Thyroid gland (tissue), 4 donors: ENCODE data around the gene SEC31A. TPM values are rescaled to one million over a fixed set of nuclear protein-coding genes. Genes with fewer than 3 reads are reported as not detected.
"Not testable (repeated sequence)": the region's sequence is repeated elsewhere in the genome, so short reads cannot be mapped to it uniquely, and the experiment has no call there.

Experiments
- DNase-seq, 2 donors: peaks; one replicate each; pipeline ENCODE4 v3.0.0-alpha.2; 2019
- H3K27ac ChIP-seq, 3 donors: fragments of 200-600 bp; sonication (generic); 1 replicate in 2 of 3; 2 replicates in 1 of 3; pipeline ENCODE4 v1.5.1; 2016 to 2019; ENCODE audit warnings: mild to moderate bottlenecking in 1 of 3, moderate library complexity in 1 of 3
- H3K27me3 ChIP-seq: fragments of 200-600 bp; sonication (generic); one replicate; pipeline ENCODE4 v1.5.1; 2019
- H3K36me3 ChIP-seq, 2 donors: fragments of 200-600 bp; sonication (generic); one replicate each; pipeline ENCODE4 v1.5.1; 2016 to 2019
- H3K4me1 ChIP-seq, 2 donors: fragments of 200-600 bp; sonication (generic); one replicate each; pipeline ENCODE4 v1.5.1; 2017 to 2019
- H3K4me3 ChIP-seq, 3 donors: fragments of 200-600 bp; sonication (generic); replicated peaks in 1 of 3; 1 replicate in 2 of 3; 2 replicates in 1 of 3; pipeline ENCODE4 v1.5.1; 2016; ENCODE audit warnings: mild to moderate bottlenecking in 1 of 3
- H3K9me3 ChIP-seq: fragments of 200-600 bp; sonication (generic); one replicate; pipeline ENCODE4 v1.5.1; 2017
- POLR2A ChIP-seq, 2 donors: fragments of 450-650 bp; IDR thresholded peaks; one replicate each; pipeline ENCODE4 v1.6.1; 2017; ENCODE audit warnings: antibody characterized with exemption in 2 of 2, mild to moderate bottlenecking in 2 of 2, moderate library complexity in 1 of 2
- WGBS, 2 donors: methylation state at CpG; one replicate each; pipeline ENCODE4 v1.1.5; 2017; 5-methylcytosine and 5-hydroxymethylcytosine counted together
- intact Hi-C: fragments of 100-400 bp; cut with DNase I; formaldehyde crosslinking; loops from one replicate; pipeline ENCODE4 v1.15.1; 2023
- total RNA-seq, 4 donors: library from RNA; depleted of rRNA; stranded (reverse); fragments of >200 nt; gene quantifications; one replicate each; pipeline ENCODE4 v1.2.3, GENCODE V29; 2016
- TF ChIP-seq, protein P1 (sequence below), 6 experiments: fragments of 200-600 bp in 3 of 6; fragments of 450-650 bp in 3 of 6; sonication (generic) in 3 of 6; IDR thresholded peaks; one replicate each; pipeline ENCODE4 v1.5.1; 2016 to 2019; ENCODE audit warnings: antibody characterized with exemption in 6 of 6, mild to moderate bottlenecking in 2 of 6, inconsistent platforms in 1 of 6, moderate library complexity in 1 of 6

Gene SEC31A
- total RNA-seq, 4 donors from 2014 or later = 263 to 367 (median 292) TPM

DNA sequence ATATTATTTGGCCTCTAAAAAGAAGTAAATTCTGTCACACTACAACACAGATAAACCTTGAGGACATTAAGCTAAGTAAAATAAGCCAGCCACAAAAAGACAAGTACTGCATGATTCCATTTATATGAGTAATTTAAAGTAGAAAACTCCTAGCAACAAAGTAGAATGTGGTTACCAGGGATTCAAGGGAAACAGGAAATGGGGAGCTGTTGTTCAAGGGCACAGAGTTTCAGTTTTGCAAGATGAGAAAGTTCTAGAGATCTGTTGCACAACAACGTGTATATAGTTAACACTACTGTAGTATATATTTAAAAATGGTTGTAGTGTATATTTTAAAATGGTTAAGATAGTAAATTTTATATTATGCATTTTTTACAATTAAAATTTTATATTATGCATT, 25.4 kb downstream of the SEC31A start:
- Histone ChIP-seq H3K4me3 (no peak overlapping the region), H3K4me1 (peaks cover 0 to 2% of the 10 kb centered on the region in 2 donors), H3K36me3 (peaks cover 63 to 74% of the 10 kb centered on the region in 2 donors), H3K27ac (peak overlapping the region in 1 of 3 donors; percentile 32), H3K27me3 (no peaks in the 10 kb centered on the region), H3K9me3 (no peaks in the 10 kb centered on the region)
- TF ChIP-seq, protein P1, sequence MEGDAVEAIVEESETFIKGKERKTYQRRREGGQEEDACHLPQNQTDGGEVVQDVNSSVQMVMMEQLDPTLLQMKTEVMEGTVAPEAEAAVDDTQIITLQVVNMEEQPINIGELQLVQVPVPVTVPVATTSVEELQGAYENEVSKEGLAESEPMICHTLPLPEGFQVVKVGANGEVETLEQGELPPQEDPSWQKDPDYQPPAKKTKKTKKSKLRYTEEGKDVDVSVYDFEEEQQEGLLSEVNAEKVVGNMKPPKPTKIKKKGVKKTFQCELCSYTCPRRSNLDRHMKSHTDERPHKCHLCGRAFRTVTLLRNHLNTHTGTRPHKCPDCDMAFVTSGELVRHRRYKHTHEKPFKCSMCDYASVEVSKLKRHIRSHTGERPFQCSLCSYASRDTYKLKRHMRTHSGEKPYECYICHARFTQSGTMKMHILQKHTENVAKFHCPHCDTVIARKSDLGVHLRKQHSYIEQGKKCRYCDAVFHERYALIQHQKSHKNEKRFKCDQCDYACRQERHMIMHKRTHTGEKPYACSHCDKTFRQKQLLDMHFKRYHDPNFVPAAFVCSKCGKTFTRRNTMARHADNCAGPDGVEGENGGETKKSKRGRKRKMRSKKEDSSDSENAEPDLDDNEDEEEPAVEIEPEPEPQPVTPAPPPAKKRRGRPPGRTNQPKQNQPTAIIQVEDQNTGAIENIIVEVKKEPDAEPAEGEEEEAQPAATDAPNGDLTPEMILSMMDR (IDR thresholded peaks at IDR 0.05) = no peak
- no peak for TF ChIP-seq POLR2A (IDR thresholded peaks at IDR 0.05)
- DNase-seq = no peak
- 44 to 65% methylated on average over 1 of the region's 1 CpG for WGBS, 2 donors
- intact Hi-C loops = no loop called here

DNA sequence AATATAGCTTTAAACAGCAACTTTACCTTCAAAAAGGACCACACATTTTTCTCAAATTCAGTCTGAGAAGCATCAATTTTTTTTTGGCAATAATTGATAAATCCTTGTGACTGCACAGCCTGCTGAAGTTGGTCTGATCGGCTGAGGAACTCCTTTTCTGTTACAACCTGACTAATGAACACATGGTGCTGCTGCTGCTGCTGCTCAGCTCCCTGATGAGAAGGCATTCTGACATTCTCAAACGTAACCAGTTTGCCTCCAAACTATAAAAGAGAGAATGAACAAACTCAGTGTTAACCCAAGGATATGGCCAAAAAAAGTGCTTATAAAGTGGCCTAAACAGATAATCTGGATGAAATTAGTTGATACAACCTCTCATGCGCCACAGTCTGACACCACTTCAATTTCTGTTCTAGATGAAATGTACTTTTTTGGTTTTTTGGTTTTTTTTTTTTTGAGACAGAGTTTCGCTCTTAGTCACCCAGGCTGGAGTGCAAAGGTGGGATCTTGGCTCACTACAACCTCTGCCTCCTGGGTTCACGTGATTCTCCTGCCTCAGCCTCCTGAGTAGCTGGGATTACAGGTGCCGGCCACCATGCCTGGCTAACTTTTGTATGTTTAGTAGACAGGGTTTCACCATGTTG, 26.5 kb downstream of the SEC31A start:
- intact Hi-C loops = no loop called here
- WGBS, 2 donors = 91% methylated on average over 6 of the region's 6 CpGs
- no peak for DNase-seq
- TF ChIP-seq, protein P1 (IDR thresholded peaks at IDR 0.05) = no peak
- no peak for TF ChIP-seq POLR2A (IDR thresholded peaks at IDR 0.05)
- H3K4me3 ChIP-seq = no peak overlapping the region
- peaks cover 52 to 63% of the 10 kb centered on the region in 2 donors for H3K36me3 ChIP-seq
- H3K27ac ChIP-seq = no peak overlapping the region
- H3K4me1 ChIP-seq = peaks cover 0 to 2% of the 10 kb centered on the region in 2 donors
- no peaks in the 10 kb centered on the region for H3K9me3 ChIP-seq
- no peaks in the 10 kb centered on the region for H3K27me3 ChIP-seq

DNA sequence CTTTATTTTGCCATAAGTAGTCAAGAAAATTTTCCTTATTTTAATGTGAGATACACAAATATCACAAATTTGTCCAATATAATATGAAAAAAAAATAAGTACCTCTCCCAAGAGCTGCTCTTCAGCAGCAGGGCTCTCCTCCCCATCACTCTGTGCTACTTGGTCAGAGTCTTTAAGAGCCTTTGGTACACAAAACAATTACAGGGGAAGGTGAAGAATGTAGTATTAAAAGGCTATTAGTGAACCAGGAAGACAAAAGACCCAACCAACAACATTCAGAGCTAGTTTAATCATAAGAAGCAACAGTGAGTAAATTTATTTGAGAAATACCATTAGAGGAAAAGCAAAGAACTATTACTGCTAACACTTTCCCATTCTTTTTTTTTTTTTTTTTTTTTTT, 29.4 kb downstream of the SEC31A start:
- DNase-seq = no peak
- intact Hi-C loops = no loop called here
- TF ChIP-seq POLR2A (IDR thresholded peaks at IDR 0.05) = no peak
- TF ChIP-seq, protein P1 (IDR thresholded peaks at IDR 0.05) = no peak
- H3K4me3 ChIP-seq = no peak overlapping the region
- no peaks in the 10 kb centered on the region for H3K9me3 ChIP-seq
- peaks cover 0 to 2% of the 10 kb centered on the region in 2 donors for H3K4me1 ChIP-seq
- no peak overlapping the region for H3K27ac ChIP-seq
- no peaks in the 10 kb centered on the region for H3K27me3 ChIP-seq
- H3K36me3 ChIP-seq = peaks cover 44 to 52% of the 10 kb centered on the region in 2 donors

DNA sequence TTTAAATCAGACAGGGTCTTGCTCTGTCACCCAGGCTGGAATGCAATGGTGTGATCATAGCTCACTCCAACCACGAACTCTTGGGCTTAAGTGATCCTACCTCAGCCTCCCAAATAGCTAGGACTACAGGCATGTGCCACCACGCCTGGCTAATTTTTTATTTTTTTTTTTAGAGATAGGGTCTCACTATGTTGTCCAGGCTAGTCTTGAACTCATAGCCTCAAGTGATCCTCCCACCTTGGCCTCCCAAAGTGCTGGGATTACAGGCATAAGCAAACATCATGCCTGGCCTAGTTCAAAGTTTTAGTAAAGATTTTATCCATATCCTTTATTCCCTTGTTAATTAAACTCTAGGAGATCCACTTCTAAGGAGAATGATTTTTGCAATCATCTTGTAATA, 30.5 kb downstream of the SEC31A start:
- H3K36me3 ChIP-seq = peaks cover 37 to 49% of the 10 kb centered on the region in 2 donors
- intact Hi-C loops, DNase-seq, H3K9me3 ChIP-seq, H3K27me3 ChIP-seq, H3K4me1 ChIP-seq, H3K4me3 ChIP-seq, H3K27ac ChIP-seq: not testable (repeated sequence)
- 97 to 100% methylated on average over 2 of the region's 2 CpGs for WGBS, 2 donors

- intact Hi-C loops = no loop called here
- DNase-seq = no peak
- no peaks in the 10 kb centered on the region for H3K27me3 ChIP-seq
- H3K36me3 ChIP-seq = peaks cover 64 to 87% of the 10 kb centered on the region in 2 donors
- H3K4me3 ChIP-seq = no peak overlapping the region
- H3K9me3 ChIP-seq = no peaks in the 10 kb centered on the region
- H3K4me1 ChIP-seq = no peaks in the 10 kb centered on the region
- WGBS, 2 donors = 73 to 74% methylated on average over 5 of the region's 5 CpGs
- no peak for TF ChIP-seq POLR2A (IDR thresholded peaks at IDR 0.05)
- TF ChIP-seq, protein P1 (IDR thresholded peaks at IDR 0.05) = no peak
- H3K27ac ChIP-seq = no peak overlapping the region
Observed at GRCh38 chr4:82852751-82853285, 38.1 kb downstream of the SEC31A start.
